Uterus (tissue), 4 donors: Measurements from ENCODE around the gene ADGRG7. TPM values are rescaled to one million over a fixed set of nuclear protein-coding genes. Genes with fewer than 3 reads are reported as not detected.
A peak's percentile ranks its signal among the peaks of the same experiment; 100 is the strongest.

Experiments used
- DNase-seq, 2 donors: peaks; one replicate each; pipeline ENCODE4 v3.0.0-alpha.2; 2019 to 2020
- H3K27ac ChIP-seq, 2 donors: fragments of 200-600 bp; sonication (generic); 1 replicate in 1 of 2; 2 replicates in 1 of 2; pipeline ENCODE4 v1.5.1; 2016 to 2018
- H3K27me3 ChIP-seq, 2 donors: fragments of 200-600 bp; sonication (generic); one replicate each; pipeline ENCODE4 v1.5.1; 2018 to 2019; ENCODE audit warnings: control low read depth in 1 of 2
- H3K36me3 ChIP-seq, 2 donors: fragments of 200-600 bp; sonication (generic); one replicate each; pipeline ENCODE4 v1.5.1; 2019; ENCODE audit warnings: control low read depth in 1 of 2
- H3K4me1 ChIP-seq, 2 donors: fragments of 200-600 bp; sonication (generic); one replicate each; pipeline ENCODE4 v1.5.1; 2018 to 2019; ENCODE audit warnings: control low read depth in 1 of 2
- H3K4me3 ChIP-seq, 2 donors: fragments of 200-600 bp; sonication (generic); 1 replicate in 1 of 2; 2 replicates in 1 of 2; pipeline ENCODE4 v1.5.1; 2018 to 2019; ENCODE audit warnings: mild to moderate bottlenecking in 1 of 2
- H3K9me3 ChIP-seq, 2 donors: fragments of 200-600 bp; sonication (generic); one replicate each; pipeline ENCODE4 v1.5.1; 2019; ENCODE audit warnings: control low read depth in 1 of 2
- POLR2A ChIP-seq, 2 donors: fragments of 450-650 bp; IDR thresholded peaks; one replicate each; pipeline ENCODE4 v1.6.1; 2016; ENCODE audit warnings: antibody characterized with exemption in 2 of 2, mild to moderate bottlenecking in 1 of 2, moderate library complexity in 1 of 2
- intact Hi-C: fragments of 100-400 bp; cut with DNase I; formaldehyde crosslinking; loops from one replicate; pipeline ENCODE4 v1.15.1; 2023; ENCODE audit warnings: low total_unique reads
- total RNA-seq, 4 donors: library from RNA; depleted of rRNA in 3 of 4; stranded (reverse); fragments of >200 nt in 3 of 4; gene quantifications; one replicate each; pipeline versions ENCODE4 v1.1.0 to v1.2.4, GENCODE V29; 2014 to 2023
- TF ChIP-seq, protein P1 (sequence below), 4 experiments: fragments of 200-600 bp in 2 of 4; fragments of 450-650 bp in 2 of 4; sonication (generic) in 2 of 4; IDR thresholded peaks; one replicate each; pipeline ENCODE4 v1.5.1; 2016 to 2019; ENCODE audit warnings: antibody characterized with exemption in 4 of 4, mild to moderate bottlenecking in 2 of 4, moderate library complexity in 1 of 4
- donor health status: DM: yes; HTN: yes; CAD: no.

The ADGRG7 gene
- total RNA-seq, 4 donors from 2014 or later = 0.21 to 0.70 TPM; not detected in 2

DNA sequence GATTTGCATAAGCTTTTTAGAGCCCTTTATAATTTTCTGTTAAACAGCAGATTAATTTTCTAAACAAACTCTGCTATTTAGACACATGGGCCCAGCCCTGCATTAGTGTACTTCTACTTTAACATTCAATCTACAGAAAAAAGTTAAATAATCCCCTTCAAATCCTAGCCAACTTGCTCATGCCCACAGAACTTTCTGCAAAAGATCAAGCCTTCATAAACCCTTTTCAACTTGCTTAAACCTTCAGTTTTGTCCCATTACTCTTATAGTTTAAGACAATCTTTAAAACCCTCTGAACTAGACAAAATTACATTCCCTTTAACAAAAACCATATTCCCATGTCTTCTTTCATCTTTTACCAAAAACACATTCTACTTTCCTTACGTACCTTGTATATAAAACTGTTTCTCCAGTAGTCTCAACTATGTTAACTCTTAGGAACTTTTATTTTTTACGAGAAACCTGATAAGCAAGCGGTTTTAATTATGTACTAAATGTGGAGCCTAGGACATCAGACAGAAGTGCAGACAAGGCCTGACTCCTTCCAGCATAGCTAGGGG is 25.2 kb upstream of the ADGRG7 start:
- Histone ChIP-seq H3K36me3 (no peaks in the 10 kb centered on the region), H3K9me3 (no peaks in the 10 kb centered on the region), H3K27ac (no peak overlapping the region), H3K4me3 (no peak overlapping the region), H3K4me1 (no peaks in the 10 kb centered on the region), H3K27me3 (no peaks in the 10 kb centered on the region)
- TF ChIP-seq, protein P1, sequence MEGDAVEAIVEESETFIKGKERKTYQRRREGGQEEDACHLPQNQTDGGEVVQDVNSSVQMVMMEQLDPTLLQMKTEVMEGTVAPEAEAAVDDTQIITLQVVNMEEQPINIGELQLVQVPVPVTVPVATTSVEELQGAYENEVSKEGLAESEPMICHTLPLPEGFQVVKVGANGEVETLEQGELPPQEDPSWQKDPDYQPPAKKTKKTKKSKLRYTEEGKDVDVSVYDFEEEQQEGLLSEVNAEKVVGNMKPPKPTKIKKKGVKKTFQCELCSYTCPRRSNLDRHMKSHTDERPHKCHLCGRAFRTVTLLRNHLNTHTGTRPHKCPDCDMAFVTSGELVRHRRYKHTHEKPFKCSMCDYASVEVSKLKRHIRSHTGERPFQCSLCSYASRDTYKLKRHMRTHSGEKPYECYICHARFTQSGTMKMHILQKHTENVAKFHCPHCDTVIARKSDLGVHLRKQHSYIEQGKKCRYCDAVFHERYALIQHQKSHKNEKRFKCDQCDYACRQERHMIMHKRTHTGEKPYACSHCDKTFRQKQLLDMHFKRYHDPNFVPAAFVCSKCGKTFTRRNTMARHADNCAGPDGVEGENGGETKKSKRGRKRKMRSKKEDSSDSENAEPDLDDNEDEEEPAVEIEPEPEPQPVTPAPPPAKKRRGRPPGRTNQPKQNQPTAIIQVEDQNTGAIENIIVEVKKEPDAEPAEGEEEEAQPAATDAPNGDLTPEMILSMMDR (IDR thresholded peaks at IDR 0.05) = no peak
- no peak for TF ChIP-seq POLR2A (IDR thresholded peaks at IDR 0.05)
- no peak for DNase-seq
- intact Hi-C loops = no loop called here

DNA sequence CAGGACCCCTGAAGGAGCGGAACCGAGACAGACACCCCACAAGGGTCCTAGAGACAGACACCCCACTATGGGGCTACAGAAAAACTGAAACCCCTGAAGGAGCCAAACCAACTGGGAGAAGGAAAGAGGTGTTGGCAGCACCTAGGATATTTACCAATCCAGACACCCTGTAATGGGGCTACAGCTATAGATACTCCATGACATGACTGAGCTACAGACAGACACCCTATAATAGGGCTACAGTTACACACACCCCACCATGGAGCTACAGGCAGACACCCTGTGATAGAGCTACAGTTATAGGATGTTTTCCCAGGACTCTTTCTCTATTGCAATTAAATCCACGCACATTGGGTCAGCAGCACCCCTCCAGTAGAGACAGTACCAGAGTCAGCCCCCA is 22.6 kb upstream of the ADGRG7 start:
- no peak for TF ChIP-seq POLR2A (IDR thresholded peaks at IDR 0.05)
- TF ChIP-seq, protein P1 (IDR thresholded peaks at IDR 0.05) = no peak
- no peaks in the 10 kb centered on the region for H3K9me3 ChIP-seq
- intact Hi-C loops = no loop called here
- no peak overlapping the region for H3K4me3 ChIP-seq
- no peaks in the 10 kb centered on the region for H3K4me1 ChIP-seq
- DNase-seq = no peak
- H3K36me3 ChIP-seq = no peaks in the 10 kb centered on the region
- no peak overlapping the region for H3K27ac ChIP-seq
- no peaks in the 10 kb centered on the region for H3K27me3 ChIP-seq

DNA sequence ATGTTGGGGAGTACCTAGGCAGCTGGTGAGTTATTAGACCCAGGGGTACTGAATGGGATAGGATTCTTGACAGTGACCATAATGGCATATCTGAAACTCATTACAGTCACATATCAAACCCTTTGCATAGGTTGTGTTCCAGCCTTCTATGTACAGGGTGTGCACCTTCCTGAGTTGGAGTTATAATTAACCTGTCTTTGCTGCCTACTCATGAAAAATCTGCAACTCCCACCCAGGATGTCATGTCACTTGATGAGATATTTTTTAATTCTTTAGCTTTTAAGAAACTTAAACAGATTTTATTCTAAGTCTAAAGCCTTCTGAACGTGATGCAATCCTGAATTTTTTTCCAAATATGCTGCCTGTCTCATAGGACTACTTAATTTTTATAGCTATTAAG is 21.1 kb upstream of the ADGRG7 start:
- TF ChIP-seq, protein P1 (IDR thresholded peaks at IDR 0.05) = no peak
- no peak for TF ChIP-seq POLR2A (IDR thresholded peaks at IDR 0.05)
- intact Hi-C loops = no loop called here
- no peaks in the 10 kb centered on the region for H3K4me1 ChIP-seq
- no peaks in the 10 kb centered on the region for H3K9me3 ChIP-seq
- DNase-seq = no peak
- H3K27me3 ChIP-seq = no peaks in the 10 kb centered on the region
- H3K4me3 ChIP-seq = no peak overlapping the region
- no peaks in the 10 kb centered on the region for H3K36me3 ChIP-seq
- H3K27ac ChIP-seq = no peak overlapping the region

DNA sequence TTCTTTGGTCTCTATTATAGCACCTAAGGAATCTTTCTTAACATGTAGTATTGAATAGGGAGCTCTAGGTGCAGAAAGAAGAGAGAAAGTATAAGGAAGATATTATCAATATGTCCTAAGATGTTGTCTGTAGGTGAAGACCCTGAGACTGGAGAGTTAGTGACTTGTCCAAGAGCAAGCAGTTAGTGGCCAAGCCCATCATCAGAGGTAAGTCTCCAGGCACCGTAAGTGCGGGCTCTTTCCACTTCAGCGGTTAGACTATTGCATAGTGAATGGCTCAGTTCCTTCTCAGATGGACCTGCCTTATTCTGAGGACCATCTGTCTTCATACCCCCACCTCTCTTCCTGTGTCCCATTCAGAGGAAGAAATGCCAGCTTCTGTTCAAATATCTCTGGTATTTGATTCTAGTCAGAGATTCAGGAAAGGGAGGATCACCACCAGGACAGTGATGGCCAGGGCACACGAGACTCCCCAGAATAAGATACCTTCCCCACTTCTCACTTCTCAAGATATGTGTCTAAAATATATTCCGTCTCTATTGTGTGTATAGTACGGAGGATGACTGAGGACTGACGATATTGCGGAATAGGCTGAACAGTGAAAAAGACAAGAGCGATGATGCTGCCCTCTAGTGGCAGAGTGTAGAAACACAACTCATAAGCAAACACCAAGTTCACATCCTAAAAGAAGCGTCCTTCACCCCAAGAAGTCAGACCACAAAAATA is 19.1 kb upstream of the ADGRG7 start:
- DNase-seq = peak; percentile 55 to 77
- H3K4me3 ChIP-seq = no peak overlapping the region
- H3K27me3 ChIP-seq = no peaks in the 10 kb centered on the region
- H3K4me1 ChIP-seq = no peaks in the 10 kb centered on the region
- TF ChIP-seq POLR2A (IDR thresholded peaks at IDR 0.05) = no peak
- TF ChIP-seq, protein P1 (IDR thresholded peaks at IDR 0.05) = peak; percentile 80 to 85 (median 84)
- H3K27ac ChIP-seq = no peak overlapping the region
- intact Hi-C loops = loop anchor here (5.0 kb wide), 1 partner anchor 128 kb away; no protein-coding TSS in a partner anchor
- H3K9me3 ChIP-seq = no peaks in the 10 kb centered on the region
- no peaks in the 10 kb centered on the region for H3K36me3 ChIP-seq

DNA sequence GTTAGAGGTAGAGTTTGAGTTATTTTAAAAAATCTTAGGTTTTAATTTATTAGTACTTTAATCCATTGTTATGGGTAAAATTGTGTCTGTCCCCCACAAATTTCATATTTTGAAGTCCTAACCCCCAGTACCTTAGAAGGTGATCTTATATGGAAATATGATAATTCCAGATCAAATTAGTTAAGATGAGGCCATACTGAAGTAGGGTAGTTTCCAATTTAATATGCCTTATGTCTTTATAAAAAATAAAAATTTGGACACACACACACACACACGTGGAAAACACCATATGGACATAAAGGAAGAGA is 18.6 kb upstream of the ADGRG7 start:
- no peaks in the 10 kb centered on the region for H3K27me3 ChIP-seq
- no peaks in the 10 kb centered on the region for H3K4me1 ChIP-seq
- DNase-seq = no peak
- no peak overlapping the region for H3K4me3 ChIP-seq
- H3K27ac ChIP-seq = peak overlapping the region in 1 of 2 donors; percentile 20
- no peaks in the 10 kb centered on the region for H3K9me3 ChIP-seq
- intact Hi-C loops = loop anchor here (5.0 kb wide), 1 partner anchor 128 kb away; no protein-coding TSS in a partner anchor
- H3K36me3 ChIP-seq = no peaks in the 10 kb centered on the region
- TF ChIP-seq POLR2A (IDR thresholded peaks at IDR 0.05) = no peak
- TF ChIP-seq, protein P1 (IDR thresholded peaks at IDR 0.05) = no peak
